GM12874 (cell line): ENCODE results near the gene TK2.

Experiments used
- CTCF ChIP-seq: IDR thresholded peaks from 2 replicates; pipeline ENCODE4 v1.5.1; 2011; ENCODE audit warnings: low read depth, mild to moderate bottlenecking, control low read depth, low read length, moderate library complexity; ENCODE audit not compliant: insufficient read depth

The TK2 gene

GRCh38 chr16:66460703-66461102 is 89.2 kb downstream of the TK2 start:
- TF ChIP-seq CTCF: no peak

GRCh38 chr16:66459878-66460277 is 90.0 kb downstream of the TK2 start:
- no peak for TF ChIP-seq CTCF

GRCh38 chr16:66458853-66459252 is 91.1 kb downstream of the TK2 start:
- TF ChIP-seq CTCF: no peak

- TF ChIP-seq CTCF: no peak
Observed at GRCh38 chr16:66458292-66458691, 91.6 kb downstream of the TK2 start.
